Measurements from ENCODE around the gene SLC22A23. TPM values are rescaled to one million over a fixed set of nuclear protein-coding genes. Genes with fewer than 3 reads are reported as not detected.

The SLC22A23 gene
- total RNA-seq, 1 donor from 2014 or later = 10.3 TPM

DNA sequence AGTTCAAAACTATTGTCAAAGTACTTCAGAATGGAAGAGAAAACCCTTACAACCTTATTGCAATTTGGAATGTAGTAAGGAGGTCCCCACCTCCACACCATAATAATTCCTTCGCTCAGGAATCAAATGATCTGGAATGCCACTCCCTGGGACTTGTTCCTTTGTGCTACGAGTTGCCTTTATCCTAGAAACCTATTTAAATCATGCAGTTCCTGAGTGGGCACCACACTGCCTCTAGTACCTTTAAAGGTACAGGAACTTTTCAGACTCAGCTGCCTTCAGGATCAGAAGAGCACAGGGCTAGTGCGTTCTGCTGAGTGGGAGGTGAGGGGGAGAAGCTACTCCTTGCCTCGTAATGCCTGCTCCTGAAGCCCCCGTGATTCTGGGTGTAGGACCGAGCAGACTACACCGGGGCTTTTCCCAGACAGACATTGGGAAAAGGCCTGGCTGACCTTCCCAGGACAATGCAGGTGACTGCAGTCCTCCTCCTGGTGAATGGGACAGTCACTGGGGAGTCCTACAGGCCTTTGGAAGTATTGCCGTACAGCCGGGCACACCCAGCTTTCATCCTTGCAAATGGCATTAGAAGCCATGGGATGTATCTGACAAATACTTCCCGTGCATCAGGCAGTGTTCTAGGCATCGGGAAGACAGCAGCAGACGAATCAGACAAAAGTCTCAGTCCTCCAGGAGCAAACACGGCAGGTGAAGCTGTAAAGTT lies 217.6 kb downstream of the SLC22A23 start:
- intact Hi-C loops (cut with DNase I) = no loop called here
- DNase-seq (ENCODE audit: low spot score) = peak; percentile 49
- no peak for ATAC-seq

DNA sequence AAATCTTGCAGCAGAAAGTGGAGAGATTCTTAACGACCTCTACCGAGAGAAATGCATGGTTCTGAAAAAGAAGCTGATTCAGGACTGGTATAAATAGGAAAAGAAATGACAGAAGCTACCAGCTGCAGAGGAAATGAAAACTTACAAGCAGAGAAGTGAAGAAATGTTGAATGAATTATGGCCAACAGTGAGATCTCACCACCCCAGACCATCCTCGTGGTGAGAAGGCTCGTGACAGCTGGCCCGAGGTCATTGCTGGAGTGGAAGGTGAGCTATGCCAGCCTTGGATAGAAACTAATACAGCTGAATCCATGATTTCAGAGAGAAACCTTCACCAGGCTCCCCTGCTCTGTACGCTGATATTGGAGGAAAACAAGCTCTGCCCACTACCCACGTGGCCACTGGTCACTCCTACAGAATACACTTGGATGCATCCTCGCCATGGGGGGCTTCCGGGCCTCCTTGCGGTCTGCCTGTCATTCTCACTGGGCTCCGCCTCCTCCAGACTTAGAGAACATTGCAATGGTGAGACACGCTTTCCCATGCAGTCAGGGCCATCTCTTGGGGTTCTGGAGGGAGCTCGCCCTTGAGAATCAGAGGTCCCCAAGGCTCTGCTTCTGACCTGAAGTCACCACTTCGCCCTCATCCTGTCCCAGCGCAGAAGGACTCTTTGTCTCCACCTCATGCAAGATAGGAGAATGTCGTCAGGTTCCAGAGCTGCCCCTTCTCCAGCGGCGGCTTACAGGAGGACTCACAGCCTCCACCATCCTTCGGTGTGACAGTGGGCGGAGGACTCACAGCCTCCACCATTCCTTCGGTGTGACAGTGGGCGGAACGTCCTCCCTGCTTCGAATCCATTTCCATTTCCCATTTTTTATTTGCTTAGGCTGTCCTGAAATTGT lies 218.8 kb downstream of the SLC22A23 start:
- ATAC-seq (peak; percentile 63), DNase-seq (ENCODE audit: low spot score) (peak; percentile 58)
- intact Hi-C loops (cut with DNase I) = no loop called here

DNA sequence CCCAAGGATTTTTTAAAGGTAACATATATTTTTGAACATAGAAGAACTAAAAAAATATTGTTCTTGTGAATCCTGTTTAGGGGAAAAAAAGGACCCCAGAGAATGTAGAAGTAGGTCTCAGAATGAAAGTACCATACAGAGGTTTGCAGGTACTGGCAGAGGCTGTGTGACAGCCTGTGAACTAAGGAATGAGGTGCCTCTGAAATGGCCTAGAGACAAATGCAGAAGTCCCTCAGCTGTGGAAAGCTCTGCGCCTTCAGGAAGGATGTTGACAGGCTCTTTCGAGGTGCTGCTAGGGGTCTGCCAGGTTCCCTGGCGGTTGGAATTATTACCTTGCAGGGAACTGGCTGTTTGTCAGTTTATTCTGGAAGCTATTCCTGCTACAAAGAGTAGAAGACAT lies 220.8 kb downstream of the SLC22A23 start:
- DNase-seq (ENCODE audit: low spot score) (no peak), ATAC-seq (no peak)
- intact Hi-C loops (cut with DNase I) = no loop called here

DNA sequence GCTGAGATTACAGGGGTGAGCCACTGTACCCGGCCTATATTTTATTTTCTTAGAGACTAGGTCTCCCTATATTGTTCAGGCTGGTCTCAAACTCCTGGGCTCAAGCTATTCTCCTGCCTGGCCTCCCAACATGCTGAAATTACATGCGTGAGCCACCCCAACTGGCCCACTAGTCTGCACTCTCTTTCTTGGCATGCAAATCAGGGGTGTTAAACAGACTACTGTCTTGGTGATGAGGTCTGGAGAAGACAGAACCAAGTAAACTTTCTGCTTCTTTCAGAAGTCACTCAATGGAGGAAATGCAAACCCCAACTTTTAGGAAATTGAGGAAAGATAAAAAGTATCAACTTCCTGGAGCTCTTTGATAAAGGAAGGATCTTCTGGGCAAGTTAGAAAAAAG lies 221.4 kb downstream of the SLC22A23 start:
- intact Hi-C loops (cut with DNase I) = no loop called here
- DNase-seq (ENCODE audit: low spot score) = no peak
- ATAC-seq = no peak

DNA sequence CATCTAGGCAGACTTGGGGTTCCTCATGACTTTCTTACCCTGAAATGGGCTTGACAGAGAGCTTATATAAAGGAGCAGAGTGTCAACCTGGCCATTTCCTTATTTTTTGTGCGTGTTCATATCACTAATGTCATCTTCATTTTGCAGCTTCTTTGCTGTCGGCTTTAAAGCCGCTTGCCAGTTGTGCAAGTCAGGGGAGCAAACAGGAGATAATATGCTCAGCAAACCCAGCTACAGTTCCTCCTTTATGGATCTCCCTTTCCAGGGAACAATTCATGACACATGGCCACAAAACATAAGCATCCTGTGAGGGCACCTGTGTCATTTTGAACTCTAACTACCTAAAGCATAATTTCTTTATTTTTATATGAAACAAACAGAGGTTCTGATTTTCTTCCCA lies 222.9 kb downstream of the SLC22A23 start:
- intact Hi-C loops (cut with DNase I) = no loop called here
- no peak for ATAC-seq
- DNase-seq (ENCODE audit: low spot score) = no peak

DNA sequence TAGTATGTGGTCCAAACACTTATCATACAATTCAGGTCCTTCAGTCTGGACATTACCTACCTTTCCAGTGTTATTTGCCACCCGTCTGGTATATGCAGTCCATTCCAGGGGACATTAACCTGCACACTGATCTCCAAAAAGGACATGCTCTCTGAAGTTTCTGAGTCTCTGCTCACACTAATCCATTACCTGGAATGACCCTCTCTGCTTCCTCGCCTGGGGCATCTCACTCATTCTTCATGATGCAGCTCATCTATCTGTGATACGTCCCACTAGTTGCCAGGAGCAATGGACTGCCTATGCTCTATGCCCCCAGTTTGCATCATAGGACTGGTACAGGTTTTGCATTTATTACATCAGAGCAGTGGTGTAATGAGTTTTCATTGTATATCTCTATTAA lies 223.5 kb downstream of the SLC22A23 start:
- no peak for DNase-seq (ENCODE audit: low spot score)
- intact Hi-C loops (cut with DNase I) = no loop called here
- no peak for ATAC-seq

DNA sequence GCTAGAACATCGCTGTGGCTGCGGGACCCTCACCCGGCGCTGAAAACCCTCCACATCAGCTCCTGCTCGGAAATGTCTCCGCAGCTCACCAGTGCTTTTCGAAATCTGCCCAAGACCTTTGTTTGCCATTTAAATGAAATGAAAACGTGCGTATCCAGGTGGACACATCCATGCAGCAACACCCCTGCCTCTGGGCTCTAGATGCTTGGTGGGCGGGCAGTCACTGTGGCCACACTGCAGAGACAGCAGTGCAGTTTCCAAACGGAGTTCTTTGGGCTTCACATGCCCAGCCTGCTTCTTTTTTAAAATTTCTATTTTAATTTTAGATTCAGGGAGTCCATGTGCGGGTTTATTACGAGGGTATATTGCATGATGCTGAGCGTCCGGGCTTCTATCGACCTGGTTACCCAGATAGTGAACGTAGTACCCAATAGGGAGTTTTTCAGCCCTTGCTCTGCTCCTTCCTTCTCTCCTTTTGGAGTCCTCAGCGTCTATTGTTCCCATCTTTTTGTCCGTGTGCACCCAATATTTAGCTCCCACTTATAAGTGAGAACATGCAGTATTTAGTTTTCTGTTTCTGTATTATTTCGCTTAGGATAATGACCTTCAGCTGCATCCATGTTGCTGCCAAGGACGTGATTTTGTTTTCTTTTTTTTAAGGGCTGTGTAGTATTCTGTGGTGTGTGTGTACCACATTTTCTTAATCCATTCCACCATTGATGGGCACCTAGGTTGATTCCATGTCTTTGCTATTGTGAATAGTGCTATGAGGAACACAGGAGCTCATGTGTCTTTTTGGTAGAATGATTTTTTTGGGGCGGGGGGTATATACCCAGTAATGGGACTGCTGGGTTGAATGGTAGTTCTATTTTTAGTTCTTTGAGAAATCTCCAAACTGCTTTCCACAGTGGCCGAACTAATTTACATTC lies 224.6 kb downstream of the SLC22A23 start:
- DNase-seq (ENCODE audit: low spot score) = no peak
- intact Hi-C loops (cut with DNase I) = no loop called here
- no peak for ATAC-seq

DNA sequence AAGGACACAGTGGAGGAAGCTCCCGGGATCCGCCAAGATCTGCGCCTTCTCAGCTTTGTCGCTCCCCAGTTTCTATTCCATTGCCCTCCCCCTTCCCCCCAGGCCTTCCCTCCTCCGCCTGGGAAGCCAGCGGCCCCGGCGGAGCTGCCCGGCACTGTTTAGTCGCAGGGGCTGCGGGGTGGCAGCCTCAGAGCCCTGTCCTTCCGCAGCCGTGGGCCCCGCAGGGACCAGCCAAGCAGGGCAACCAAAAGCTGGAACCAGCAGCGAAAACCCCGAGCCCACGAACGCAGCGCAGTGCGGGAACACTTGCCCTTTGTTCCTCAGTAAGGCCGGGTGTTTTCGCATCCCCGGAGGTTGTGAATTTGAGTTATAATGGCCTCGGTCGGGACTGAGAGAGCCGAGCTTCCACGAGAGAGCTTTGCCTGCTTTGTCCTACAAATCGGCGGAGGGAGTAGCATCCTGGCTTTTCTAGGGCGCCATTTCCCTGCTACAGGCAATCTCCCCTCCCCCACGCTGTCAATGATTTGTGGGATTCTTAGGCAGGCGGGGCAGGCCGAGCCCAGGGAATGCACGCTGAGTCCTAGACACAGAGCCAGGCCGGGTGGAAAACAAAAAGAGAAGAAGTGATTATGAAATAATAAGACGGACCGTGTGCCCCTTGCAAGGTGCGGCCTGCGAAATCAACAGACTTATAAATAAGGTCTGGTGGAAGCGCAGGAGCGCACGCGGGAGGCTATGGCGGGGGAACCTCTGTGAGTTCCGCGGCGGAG lies 225.4 kb downstream of the SLC22A23 start:
- intact Hi-C loops (cut with DNase I) = no loop called here
- ATAC-seq (peak; percentile 75), DNase-seq (ENCODE audit: low spot score) (peak; percentile 79)

DNA sequence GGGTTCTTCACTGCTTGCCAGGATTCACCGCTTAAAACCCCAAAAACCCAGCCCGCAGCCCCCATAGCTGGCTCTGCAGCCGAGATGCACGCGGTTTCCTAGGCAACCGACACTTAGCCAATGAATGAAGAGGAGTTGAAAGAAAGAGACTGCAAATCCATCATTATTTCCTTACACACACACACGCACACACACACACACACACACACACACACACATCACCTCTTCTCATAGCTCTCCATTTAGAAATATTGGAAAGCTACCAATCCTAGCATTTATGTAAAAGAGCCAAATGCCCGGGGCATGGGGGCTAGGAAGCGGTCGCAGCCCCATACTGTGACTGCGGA lies 226.0 kb downstream of the SLC22A23 start:
- intact Hi-C loops (cut with DNase I) = no loop called here
- DNase-seq (ENCODE audit: low spot score) (no peak), ATAC-seq (peak; percentile 1)

DNA sequence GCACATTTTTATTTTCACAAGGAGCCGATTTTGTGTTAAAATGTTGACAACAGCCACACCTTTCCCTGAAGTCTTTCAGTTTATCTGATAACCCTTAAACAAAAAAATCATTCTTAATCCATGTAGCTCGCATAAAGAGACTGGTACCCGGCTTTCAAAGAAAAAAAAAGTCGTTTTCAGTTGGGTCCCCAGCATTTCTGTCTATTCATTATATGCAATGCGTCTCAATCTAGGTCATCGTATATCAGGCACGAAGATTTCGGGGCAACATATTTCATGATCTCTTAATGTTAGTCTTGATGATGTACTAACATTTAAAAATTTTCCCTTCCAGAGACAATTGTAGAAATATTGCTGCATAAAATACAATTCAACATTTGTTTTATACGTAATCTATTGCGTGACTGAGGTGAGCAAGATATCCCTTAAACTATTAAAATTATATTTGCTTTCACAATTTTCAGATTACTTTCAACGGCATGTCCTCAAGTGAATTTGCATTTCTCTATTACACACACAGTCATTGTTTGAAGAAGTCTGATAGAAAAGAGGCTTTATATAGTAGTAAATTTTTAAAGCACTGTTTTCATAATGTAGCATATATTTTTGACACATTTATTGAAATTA lies 226.5 kb downstream of the SLC22A23 start:
- intact Hi-C loops (cut with DNase I) = no loop called here
- no peak for DNase-seq (ENCODE audit: low spot score)
- no peak for ATAC-seq

DNA sequence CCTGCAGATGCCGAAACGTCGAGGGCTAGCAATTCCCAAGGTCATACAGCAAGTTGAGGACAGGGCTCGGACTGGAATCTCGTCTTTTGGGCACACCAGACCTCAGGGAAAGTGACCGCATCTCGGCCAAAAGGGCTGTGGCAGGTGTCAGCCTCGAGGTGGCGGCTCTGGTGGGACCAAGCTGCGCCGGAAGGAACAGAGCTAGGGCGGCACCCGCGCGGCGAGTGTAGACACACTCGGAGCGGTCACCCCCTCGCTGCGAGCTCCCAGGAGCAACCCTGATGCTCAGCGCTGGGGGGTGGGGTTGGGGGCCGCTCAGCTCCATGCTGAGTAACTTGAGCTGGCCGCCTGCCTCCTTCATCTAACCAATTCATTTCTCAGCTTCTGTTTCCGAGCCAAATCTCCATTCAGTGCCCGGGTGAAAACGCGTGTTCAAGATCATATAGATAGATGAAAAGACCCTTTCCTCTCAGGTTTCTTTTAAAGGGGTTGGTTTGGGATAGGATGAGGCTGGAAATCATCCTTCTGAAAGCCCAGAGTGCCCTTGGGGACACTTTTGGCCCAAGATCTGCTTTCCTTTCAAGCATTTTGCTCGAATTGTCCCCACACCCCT lies 227.2 kb downstream of the SLC22A23 start:
- intact Hi-C loops (cut with DNase I) = no loop called here
- ATAC-seq = no peak

DNA sequence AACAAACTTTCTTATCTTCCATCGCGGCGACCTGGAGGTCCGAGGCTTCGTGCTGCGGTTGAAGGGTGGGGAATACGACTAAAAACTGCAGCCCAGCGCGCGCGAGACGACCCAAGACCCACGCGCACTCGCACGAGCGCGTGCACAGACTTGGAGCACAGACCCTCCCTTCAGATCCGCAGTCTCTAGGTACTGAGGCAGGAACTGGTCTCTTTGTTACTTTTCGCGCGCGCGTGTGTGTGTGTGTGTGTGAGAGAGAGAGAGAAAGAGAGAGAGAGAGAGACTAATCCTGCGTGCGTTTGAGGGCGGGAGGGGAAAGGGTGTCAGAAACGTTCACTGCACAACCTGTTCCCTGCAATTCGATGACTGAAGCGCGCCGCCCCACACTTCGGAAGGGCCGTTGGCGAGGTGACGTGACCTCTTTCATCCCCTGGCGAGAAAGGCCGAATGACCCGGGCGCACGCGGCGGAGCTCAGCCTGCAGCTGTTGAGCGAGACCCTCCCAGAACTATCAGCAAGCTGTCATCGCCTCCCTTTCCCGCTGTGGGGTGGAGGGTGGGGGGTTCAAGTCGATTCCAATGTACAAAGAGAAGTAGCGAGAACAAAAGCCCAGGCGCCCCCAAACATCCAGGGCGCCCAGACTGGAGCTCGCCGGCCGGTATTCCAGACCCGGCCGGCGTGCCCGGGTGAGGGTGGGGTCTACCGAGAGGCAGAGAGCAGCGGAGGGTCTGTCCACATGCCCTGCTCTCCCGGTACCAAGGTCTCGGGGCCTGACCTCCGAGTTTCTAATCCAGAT lies 227.9 kb downstream of the SLC22A23 start:
- ATAC-seq (peak; percentile 3), DNase-seq (ENCODE audit: low spot score) (no peak)
- intact Hi-C loops (cut with DNase I) = no loop called here

More for the DNA sequence above, 227.2 kb downstream of the SLC22A23 start:
- DNase-seq (ENCODE audit: low spot score) = no peak

DNA sequence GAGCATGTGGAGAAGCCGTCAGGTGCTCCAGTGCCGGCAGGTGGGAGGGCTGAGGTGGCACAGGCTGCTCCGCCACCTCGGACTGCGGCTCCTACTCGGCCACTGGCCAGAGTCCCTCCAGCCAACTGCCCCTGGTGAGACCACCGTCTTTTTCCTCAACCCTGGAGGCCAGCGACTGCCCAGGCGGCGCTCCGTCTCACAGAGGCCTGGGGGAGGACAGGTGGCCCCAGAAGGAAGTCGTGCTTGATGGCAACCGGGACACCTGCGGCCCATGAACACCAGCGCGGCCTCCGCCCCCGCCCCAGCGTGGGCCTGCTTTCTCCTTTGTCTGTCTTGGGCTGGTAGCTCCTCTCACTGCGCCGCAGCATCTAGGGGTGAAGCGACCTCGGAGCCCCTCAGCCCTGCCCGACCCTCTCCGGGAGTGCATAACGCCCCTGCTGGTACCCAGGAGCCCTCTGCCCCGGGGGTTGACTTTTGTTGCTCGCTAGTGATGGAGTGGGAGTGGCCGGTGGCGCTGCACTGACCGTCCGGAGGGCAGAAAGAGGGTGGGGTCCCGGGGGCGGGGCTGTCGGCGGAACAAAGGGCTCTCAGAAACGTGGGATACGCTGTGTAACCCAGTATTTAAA lies 228.7 kb downstream of the SLC22A23 start:
- intact Hi-C loops (cut with DNase I) = no loop called here
- ATAC-seq = peak; percentile 26
- DNase-seq (ENCODE audit: low spot score) = peak; percentile 77

DNA sequence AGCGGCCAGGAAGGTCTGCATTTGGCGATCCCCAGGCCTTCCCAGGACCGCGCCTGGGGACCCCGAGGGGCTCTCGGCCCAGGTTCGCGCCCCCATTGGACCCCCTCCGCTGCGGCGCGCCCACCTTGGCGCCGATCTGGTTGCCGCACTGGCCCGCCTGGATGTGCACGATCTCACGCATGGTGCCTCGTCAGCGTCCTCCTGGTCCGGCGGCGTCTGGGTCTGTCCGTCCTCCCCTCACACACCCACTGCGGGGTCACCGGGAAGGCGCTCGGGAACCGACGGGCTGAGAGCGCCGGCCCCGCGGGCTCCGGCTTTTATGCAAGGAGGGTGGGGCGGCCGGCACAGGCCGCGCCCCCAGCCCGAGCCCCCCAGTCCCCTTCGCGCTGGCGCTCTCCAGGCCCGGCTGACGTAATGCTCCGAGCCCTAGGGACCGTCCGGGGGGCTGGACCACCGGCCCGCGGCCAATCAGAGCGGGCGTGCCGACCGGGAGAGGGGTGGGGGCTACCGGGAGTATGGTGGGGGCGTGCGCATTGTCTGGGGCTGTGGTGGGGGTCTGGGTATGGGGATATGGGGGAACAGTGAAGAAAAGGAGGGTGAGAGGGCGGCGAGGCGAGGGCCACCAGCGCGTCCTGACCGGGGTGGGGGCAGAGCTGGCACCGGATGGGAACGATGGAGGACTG lies 229.3 kb downstream of the SLC22A23 start, which contains the start of gene TUBB2B:
TSS of gene TUBB2B (minus strand) at position 291 of the 683 bp plus-strand sequence. CDS start at position 181, 110 bp downstream.
- peak; percentile 76 for DNase-seq (ENCODE audit: low spot score)
- intact Hi-C loops (cut with DNase I) = no loop called here
- peak; percentile 60 for ATAC-seq

DNA sequence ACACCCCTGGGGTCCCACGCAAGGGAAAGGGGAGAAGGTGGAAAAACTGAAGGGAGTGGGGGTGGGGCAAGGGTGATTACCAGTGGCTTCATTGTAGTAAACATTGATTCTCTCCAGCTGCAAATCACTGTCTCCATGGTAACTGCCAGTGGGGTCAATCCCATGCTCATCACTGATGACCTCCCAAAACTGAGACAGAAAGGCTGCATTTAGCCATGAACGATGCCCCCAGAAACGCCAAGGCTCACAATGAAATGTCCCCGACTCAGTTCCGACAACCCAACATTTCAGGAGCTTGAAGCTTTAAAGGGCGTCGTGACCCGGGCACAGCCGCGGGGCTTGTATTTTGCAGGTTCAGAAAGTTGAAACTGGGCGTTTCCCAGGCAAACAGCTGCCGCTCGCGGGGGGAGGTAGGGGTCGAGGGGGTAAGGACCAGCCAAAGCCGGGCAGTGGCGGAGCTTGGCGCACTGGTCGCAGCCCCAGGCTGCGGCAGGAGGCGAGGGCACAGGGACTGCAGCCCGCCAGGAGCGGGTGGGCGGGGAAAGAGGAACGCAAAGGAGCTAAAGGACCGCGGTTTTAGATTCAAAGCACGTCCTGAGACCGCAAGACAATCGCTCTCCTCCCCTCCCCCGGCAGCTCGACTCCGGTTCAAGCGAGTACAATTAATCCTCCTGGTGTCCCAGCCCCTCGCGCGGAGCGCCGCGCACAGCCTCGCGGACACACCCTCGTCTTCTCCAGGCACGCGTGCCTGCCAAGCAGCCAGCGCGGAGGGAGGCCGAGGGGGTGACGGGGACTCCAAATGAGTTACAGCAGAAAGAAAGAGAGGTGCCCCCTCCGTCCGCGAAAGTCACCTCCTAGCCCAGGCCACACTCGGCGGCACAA lies 230.1 kb downstream of the SLC22A23 start:
- ATAC-seq (peak; percentile 7), DNase-seq (ENCODE audit: low spot score) (no peak)
- intact Hi-C loops (cut with DNase I) = no loop called here
